HG02852 (cell line): ENCODE results near the gene GRK1.

Experiments
- ATAC-seq: cut with Tn5 transposase; IDR thresholded peaks from one replicate; pipeline ENCODE4 v1.9.1; 2021; ENCODE audit warnings: mild to moderate bottlenecking, moderate library complexity; ENCODE audit not compliant: unreplicated experiment

Gene GRK1

DNA sequence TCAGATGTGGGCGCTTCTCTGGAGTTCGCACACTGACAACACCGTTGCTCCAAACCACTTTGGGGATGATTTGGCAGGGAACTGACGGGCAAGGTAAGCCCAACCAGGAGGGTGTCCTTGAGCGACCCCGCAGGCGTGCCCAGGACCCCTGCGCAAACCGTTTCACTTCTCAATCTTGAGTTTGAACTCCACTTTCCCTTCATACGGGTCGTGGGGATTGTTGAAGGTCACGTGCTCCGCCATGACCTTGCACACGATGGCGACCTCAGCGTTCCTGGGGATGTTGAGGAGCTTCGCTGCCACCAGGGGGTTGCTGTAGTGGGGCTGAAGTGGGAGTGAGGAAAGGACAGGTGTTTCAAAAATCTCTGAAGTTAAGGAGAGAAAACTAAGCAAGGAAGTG, 17.8 kb upstream of the GRK1 start:
- no peak for ATAC-seq

DNA sequence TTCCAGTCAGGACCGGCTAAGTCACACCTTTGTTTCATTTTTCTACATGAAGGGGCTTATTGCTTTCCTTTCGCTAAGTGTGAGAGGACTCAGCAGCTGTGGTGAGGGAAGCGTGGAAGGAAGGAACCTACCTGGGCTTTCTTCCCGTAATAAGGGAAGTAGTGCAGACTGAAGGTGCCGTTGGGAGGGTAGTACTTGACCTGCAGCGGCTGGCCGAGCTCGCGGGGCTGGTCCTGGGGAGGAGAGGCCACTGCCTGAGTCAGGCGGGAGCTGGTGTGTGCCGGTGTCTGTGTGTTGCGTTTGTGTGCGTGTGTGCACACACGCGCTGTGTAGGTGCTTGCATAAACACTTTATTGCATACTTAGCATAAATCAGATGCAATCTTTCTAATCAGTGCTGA, 16.7 kb upstream of the GRK1 start:
- ATAC-seq, result no peak

DNA sequence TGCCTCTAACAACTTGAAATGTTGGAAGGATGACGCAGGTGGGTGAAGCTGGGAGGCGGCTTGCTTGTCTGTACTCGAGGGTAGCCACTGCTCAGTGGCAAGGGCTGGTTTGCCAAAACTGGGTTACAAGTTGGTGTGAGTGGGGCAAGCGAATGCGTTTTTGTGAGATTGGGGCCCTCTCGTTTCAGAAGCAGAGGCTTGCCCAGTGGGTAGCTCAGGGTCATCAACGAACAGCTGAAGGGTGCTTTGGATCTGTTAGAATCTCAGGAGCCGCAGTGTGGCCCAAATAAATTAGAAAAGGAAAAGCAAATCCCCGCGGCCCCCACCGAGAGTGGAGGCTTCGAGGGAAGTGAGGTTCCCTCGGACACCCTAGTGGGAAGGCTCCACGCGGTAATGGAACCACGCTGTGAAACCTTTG, 16.3 kb upstream of the GRK1 start:
- ATAC-seq, result no peak

DNA sequence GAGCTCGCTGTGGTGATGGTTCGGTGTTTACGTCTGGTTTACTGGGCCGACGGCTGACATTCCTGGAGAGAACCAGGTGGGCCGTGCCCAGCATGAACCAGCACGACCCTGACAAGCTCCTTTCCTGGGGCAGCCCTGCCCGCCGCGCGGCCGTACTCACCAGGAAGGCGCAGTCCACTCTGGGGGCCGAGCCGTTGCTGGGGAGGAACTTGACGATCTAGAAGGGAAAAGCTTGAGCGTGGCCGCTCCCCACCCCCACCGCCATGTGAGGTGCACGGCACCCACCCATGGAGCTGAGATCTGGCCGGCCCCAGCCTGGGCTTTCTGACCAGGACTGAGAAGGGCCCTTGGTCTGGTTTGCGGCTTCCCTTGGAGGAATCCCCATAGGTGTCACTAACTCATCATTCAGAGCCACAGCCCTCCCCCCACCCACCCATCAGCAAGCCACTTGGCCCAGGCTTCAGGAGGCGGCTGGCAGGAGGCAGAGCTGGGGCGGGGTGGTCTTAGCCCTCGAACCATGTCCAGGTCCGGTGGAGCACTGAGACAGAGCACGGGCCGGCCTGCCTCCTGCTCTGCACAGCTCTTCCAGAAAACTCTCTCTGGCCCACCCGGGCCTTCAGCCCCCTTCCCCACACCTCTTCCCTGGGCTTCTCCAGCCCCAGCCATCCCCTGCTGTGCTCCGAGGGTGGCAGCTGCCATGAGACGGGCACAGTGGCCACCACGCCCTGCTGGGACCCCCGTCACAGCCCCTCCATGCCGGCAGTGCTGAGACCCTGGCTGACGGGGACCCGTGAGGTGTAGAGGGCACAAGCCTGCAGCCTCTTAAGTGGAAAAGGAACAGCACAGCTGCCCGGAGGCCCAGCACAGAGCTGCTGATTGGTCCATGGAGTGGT, 15.3 kb upstream of the GRK1 start:
- no peak for ATAC-seq

DNA sequence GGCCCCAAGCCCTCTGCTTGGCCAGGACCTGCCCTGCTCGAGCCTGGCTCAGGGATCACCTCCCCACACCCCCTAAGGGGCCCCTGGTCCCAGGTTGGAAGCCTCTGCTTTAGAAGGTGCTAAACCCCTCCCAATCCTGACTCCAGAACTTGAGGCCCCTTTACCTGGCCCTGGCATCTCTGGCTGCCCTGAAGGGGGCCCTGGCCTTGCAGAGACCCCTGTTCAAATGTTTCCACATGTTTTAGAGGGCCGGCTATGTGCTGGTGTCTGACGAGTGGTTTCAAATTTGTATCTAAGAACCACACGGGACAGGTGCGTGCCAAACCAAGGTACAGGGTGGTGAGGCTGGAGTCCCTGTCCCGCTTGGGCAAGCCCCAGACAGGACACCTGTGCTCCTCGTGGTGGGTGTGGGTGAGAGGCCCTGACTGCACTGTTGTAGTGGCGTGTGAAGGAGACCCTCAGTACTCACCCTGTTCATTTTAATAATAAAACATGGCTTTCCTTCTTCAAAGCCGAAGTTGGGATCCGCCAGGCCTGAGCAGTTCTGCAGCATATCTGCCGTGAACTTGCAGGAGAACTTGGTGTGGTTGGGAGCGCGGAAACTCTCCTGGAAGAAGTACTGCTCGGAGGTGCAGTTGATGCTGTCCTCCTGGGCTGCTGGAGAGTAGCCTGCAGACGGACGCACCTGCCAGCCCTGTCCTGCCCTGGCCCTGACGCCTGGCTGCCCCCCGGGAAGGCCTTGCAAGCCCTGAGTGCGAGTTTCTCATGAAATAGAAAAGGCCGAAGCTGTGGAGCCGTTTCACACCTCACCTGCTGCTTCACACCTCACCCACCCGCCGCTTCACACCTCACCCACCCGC, 14.4 kb upstream of the GRK1 start:
- ATAC-seq, result no peak

DNA sequence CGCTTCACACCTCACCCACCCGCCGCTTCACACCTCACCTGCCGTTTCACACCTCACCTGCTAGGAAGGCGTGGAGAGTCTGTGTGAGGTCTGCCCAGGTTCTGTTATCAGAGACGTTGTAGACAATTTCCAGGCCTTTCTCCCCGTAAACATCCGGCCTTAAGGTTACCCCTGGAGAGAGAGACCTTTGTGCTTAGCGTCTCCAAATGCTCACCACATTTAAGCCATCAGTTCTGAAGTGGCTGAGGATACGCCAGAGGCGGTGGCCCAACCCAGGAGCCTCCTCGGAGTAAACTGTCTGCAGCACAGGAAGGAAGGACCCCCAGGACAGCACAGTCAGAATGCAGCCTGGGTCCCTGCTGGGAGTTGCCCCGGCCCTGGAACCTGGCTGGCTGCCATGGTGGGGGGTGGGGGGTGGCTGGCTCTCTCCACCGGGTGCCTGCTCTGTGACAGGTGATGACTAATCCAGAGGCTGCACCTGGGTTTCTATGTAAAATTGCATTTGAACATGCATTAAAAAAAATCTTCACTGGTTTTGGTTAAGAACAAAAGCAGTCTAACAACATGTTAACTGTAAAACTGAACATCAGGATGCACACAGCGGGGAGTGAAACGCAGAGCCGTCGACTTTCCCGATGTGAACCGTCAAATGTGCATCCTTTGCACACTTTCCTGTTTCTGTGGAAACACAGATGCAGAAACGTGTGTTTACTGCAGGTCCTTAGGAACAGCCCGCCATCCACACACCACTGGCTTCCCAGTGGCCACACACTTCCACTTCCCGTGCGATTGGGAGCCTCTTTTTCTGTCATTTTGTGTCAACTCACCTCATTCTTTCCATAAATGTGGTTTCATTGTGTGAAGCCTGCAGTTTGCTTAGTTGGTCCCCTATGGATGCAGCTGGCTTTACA, 13.5 kb upstream of the GRK1 start:
- no peak for ATAC-seq

DNA sequence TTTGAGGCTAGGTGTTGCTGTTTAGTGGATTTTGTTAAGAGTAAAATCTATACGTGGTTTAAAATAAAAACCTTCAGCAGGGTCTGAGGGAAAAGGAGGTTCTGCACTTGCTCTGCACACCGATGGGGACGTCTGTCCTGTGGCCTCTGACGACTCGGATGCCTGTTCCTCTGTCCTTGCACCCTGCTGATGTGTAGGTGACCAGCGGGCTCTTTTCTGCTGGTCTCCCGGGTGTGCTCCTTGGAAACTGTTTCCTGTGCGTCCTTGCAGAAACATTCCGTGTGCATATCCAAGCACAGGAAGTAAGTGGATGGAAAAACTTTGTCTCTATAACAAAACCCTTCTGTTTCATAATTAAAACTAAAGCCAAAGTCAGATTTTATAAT, 12.9 kb upstream of the GRK1 start:
- no peak for ATAC-seq

DNA sequence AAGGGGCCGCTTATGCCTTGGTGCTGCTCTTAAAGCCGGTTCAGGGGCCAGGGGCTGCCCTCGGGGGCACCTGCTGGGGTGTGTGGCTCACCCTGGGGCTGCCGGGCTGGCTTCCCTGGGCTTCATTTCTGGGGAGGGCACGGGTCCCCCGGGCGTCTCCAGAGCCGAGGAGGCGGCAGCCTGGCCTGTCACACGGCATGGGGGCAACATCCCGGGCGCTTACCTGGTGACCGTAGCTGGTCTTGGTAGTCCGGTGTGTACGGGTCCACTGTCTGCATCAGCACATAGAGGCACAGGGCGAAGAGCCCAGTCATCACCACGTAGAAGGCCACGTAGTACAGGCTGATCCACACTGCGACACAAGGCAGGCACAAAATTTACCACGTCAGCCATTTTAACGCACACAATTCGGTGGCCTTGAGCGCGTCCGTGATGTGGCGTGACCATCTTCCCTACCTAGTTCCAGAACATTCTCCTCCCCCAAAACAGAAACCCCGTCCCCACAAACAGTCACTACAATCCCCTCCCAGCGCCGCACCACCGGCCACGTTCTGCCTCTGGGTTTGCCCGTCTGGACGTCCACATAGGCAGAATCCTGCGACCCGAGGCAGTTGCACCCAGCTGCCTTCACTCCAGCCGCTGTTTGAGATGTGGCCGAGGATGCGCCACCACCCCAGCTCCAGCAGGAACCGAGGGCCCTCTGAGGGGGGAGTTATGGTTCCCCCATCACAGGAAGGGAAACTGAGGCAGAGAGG, 12.3 kb upstream of the GRK1 start:
- ATAC-seq, result no peak

DNA sequence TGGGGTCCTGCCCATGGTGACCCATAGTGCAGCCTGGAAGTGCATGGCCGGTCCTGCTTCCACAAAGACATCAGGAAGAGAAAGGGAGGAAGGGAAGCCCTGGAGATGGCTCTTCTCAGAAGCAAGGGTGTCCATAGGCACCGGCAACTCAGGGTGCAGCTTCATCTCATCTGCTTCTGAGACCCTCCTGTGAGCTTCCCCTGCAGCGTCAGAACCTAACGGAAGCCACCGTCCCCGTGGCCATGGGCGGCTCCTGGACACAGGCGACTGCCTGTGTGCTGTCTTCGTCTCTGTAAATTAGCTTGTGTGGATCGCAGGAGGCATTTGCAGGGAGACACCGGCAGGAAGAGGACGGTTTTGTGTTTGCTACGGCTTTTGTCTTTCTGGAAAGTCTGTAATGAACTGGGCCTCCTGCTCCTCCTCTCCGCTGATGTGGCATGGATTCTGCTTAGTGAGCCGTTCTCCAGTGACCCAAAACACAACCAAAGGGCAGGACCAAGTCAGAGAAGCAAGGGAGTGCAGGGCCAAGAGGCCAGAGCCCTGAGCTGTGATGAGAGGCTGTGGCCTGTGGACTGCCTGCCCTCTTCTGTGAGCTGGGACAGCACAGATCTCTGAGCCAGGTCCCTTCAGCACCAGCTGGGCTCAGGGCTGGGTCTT, 11.5 kb upstream of the GRK1 start:
- ATAC-seq, result no peak

DNA sequence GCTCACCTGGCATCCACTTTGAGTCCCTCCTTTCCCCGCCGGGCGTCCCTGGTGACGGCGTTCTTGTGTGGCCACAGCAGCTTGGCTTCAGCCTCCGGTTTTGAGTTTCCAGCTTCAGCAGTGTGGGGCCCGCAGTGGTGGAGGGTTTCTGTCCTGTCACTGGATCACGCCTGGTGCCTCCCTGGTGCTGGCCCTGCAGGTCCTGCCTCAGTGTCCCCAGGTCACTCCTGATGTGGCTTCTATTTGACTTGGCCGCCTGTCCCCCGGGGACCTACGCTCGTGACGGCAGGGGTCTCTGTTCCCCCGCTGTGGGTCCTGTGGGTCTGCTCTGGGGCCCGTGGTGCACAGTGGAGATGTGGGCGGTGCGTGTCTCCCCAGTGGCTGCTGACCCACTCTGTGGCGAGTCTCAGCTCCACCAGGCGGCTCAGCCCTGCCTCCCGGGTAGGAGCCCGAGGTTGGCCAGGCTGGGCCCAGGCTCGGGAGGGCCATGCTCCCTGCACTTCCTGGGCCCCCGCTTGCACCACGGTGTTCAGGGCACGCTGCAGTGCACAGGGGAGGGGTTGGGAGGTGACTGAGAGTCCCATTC, 10.9 kb upstream of the GRK1 start:
- ATAC-seq, result no peak

DNA sequence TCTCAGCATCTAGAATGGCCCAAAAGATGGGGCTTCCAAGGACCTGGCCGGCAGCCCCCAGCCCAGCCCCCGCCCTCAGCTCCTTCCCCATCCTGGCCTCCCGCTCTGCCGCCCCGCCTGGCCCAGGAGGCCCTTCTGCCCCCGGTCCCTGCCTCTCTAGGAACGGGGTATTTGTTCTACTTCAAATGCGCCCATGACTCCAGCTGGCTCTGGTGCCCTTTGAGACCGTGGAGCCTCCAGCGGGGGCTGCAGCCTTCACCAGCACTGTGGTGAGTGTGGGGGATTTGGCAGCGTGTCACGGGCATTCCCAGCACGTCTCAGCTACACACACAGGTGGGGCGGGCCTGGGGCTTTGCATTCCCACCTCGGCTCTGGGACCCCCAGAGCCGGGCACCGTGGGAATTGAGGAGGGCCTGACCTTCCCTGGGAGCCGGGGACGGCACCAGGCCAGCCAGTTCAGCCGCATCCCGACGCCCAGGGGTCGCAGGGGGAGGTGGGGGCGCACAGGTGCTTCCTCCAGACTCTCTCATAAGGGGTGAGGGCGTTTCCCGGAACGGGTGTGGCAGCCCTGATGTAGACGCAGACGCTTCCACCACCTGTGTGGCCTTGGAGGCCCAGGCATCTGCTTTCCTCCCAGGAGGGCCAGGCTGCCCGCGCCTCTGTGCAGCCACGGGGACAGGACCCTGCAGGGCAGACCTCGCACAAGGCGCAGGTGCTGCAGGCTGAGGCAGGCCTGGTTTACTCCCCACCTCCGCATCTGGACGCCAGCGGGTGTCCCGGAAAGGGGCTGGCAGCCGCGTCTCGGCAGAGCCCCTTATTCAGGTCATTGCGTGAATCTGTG, 10.0 kb upstream of the GRK1 start:
- no peak for ATAC-seq

DNA sequence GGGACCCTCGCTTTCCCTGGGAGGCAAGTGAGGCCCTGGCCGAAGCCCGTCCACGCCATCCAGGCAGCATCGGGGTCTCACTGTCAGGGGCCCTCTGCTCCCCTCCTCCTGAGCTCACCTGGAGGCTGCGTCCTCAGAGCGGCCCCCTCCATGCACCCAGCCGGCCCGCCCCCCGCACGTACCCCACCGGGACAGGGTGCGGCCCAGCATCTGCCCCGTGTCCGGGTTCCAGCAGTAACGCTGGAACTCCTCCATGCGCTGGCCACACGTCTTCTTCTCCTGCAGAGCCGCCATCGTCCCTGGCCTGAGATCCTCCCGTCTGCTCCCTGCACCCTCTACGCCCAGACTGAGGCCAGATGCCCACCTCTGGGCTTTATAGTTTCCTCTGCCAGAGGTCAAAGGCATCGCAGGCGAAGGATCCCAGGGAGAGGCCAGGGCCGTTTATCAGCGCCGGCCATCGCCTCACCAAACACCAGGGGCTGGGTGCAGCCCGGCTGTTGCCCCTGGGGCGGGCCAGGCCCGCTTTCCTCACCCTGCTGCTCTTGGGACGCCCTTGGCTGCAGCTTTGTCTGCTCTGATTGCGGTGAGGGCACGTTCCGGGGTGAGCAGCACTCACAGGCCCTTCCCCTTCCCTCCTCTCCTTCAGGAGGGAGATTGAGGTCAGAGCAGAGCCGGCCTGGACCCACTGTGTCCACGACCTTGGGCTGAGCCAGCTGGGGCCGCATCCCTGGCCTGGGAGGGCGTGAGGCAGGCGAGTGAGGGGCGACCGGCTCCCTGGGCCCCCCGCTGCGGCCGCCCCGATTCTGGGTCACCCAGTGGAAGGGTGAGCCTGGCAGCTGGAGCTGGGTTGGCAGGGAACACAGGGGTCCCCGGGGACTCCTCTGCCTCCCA, 8.9 kb upstream of the GRK1 start, which contains the start of gene ATP4B:
TSS of gene ATP4B (minus strand) at position 348 of the 891 bp plus-strand sequence. CDS start at position 294, 54 bp downstream.
- no peak for ATAC-seq

DNA sequence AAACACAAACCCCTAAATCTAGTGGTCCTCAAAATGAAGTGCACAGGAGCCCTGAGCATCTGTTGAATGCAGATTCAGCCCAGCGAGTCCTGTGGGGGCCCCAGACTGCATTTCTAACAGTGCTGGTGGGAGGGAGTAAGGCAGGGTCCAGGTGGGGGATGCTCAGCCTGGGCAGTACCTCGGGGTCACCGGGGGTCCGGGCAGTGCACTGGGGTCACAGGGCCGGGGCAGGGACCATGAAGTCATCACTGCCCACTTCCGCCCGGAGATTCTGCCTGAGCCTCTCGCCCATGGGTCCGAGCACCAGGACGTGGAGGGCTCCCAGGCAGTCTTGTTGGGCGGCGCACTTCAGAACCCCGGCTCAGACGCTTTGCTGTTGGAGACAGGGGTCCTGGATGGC, 8.2 kb upstream of the GRK1 start:
- ATAC-seq, result no peak

DNA sequence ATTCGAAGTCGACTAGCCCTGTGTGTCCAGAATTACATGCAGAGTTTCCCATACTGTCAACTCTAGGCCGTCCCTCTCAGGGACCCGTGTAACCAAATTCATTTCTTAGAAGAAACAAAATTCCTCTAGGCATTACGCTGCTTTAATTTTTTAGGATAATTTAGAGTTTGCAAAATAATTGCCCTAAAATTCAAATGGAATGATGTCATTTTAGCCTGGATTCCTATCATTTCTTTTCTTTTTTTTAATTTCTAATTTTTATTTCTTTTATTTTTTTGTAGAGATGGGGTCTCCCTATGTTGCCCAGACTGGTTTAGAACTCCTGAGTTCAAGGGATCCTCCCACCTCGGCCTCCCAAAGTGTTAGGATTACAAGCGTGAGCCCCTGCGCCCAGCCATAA, 7.7 kb upstream of the GRK1 start:
- no peak for ATAC-seq

DNA sequence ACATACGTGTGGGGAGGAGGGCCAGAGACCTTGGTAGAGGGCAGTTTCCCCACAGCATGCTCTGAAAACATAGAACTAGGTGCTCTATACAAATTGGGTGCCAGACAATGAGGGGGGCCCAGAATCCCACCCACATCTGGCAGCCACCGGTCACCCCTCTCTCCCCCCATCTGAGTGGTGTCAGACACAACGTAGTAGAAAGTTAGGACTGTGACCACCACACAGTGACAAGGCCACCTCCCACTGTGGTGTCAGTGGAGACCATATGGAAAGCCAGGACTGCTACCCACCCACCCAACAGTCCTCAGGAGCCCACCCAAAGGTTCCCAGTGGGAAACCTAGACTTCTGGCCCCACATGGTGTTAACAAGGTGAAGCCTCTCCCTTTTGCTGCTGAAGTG, 7.0 kb upstream of the GRK1 start:
- no peak for ATAC-seq

DNA sequence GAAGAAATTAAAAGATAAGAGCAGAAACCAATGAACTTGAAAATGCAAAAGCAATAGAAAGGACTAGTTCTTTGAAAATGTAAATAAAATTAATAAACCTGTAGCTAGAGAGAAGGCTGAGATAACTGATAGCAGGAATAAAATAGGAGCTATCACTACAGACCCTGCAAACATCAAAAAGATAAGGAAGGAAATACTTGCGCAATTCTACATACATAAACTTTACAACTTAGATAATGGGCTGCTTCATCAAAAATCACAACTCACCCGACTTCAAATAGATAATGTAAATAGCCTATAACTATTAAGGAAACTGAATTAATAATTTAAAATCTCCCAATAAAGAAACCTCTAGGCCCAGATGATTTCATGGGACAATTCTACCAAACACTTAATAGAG, 5.5 kb upstream of the GRK1 start:
- ATAC-seq, result no peak

DNA sequence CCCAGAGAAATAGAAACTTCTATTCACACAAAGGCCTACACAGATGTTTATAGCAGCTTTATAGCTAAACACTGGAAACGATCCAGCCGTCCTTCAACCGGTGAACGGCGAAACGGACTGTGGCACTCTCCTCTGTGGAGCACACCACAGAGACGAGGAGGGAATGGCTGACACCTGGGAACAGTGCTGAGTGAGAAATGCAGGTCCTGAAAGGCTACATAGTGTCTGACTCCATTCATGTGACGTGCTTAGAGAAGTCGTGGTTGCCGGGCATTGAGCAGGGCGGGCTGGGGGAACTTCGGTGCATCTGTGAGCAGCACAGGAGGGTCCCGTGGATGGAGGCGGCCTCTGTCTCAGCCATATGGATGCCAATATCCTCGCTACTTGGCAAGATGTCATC, 3.1 kb upstream of the GRK1 start:
- ATAC-seq, result no peak
